ENCODE results near the gene ADARB1.

ADARB1 gene

DNA sequence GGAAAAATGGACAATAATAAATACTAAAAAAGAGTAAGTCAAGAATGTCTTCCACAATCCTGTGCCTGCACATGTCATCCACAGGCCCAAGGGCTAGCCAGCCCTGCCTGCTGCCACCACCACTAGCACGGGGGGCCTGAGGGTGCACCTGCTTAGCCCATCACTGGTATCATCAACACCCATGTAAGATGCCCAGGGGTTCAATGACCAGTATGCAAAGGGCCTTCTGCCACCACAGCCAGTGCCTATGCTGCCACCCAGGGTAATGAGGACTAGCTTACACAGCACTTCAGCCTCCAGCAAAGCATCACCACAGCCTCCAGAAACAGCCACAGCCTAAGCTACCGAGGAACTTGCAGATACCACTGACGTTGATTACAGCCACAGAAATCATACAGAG is 167.0 kb downstream of the ADARB1 start:
- no peak for DNase-seq

- DNase-seq, result no peak
Observed at GRCh38 chr21:45243603-45244002, 169.2 kb downstream of the ADARB1 start.

- DNase-seq, result no peak
Observed at GRCh38 chr21:45244799-45245340, 170.5 kb downstream of the ADARB1 start.

GRCh38 chr21:45246386-45247320 is 172.3 kb downstream of the ADARB1 start:
- DNase-seq, result no peak

DNA sequence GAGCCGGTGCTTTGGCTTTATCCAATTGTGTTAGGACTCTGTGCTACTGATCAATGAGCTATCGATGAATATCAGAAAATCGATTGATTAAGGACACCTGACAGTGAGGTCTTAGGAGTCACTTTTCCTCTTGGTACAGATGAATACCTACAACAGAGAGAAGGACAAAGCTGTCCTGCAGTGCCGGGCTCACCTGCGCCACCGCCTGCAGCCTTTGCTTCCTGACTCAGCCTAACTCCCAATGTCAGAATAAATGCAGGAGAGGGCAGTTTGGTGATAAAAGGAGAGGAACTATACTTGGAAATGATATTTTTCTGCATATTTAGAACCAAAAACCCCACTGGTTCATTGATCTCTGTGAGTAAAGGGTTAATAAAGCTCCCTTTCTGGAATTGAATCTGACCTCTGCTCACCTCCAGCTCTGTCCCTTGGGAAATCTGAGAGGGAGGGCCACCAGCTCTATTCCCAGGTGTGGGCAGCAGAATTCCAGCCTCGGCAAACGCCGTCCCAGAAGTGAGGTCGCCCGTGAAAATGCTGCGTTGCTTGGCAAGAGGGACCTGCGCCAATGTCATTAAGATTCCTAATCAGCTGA is 174.0 kb downstream of the ADARB1 start:
- no peak for DNase-seq

GRCh38 chr21:45248893-45249381 is 174.6 kb downstream of the ADARB1 start:
- DNase-seq, result peak; percentile 55

- DNase-seq, result no peak
Observed at GRCh38 chr21:45249626-45250025, 175.2 kb downstream of the ADARB1 start.

GRCh38 chr21:45250272-45250671 is 175.9 kb downstream of the ADARB1 start:
- DNase-seq, result no peak

DNA sequence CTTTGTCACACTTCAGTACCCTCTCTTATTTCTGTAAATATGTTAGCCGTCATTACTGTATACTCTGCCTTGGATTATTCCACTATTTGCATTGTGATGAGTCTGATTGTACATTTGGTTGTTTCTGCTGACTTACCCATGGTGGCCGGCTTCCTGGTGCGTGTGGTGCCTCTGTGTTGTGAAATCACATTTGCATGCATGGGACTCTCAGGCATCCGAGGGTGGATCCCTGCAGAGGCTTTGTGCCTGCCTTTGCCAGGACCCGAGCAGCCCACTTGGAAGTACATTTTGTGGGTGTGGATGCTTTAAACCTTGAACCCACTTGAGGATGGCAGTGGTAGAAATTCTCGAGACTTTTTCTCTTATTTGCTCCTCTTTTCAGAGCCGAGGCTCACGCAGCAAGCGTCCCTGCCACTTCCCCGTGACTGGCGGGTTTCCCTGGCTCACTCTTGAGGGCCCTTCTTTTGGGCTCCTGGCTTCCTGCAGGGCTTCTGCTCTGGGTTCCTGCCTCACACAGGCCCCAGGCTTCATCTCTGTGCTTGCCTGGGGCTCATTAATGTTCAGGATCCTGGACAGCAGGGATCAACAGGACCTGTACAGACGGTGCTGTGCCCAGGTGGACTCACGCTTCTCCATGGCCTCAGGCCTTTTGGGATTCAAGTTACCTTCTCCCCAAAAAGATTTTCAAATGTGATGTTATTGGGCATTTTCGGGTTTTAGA is 176.7 kb downstream of the ADARB1 start:
- no peak for DNase-seq

DNA sequence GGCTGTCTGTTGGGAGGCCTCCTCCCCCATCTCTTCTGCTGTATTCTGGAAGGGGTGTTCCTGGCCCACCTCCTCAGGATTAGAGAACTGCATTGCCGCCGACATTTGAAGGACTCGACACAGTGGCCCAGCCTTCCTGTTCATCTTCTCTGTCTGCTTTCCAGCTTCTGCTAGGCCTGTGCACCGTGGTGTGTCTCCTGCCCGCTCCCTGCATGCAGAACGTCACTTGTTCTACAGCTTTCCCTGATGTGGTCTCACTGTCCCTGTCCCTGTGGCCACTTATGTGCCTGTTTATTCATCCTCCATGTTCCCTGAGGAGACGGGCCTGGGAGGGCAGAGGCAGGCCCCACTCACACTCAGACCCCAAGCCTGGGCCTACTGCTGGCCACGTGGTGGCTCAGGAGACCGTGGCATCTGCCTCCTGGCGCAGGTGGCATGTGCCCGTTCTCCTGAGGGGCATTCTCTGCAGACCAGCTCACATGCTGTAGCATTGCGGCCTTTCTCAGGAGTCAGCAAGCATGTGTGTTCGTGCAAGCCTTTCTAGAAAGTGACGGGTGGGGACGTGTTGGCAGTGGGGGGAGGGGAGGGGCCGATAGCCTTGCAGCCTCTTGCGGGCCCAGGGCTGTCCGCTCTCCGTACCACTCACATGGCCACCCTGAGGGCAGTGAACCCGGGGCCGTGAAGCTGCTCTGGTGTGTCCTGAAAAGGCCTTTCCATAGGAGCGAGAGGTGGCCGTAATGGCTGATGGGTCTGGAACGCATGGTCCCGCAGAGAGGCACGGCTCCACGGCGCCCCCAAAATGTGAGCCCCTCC is 177.5 kb downstream of the ADARB1 start:
- no peak for DNase-seq

GRCh38 chr21:45252448-45252925 is 178.1 kb downstream of the ADARB1 start:
- no peak for DNase-seq

DNA sequence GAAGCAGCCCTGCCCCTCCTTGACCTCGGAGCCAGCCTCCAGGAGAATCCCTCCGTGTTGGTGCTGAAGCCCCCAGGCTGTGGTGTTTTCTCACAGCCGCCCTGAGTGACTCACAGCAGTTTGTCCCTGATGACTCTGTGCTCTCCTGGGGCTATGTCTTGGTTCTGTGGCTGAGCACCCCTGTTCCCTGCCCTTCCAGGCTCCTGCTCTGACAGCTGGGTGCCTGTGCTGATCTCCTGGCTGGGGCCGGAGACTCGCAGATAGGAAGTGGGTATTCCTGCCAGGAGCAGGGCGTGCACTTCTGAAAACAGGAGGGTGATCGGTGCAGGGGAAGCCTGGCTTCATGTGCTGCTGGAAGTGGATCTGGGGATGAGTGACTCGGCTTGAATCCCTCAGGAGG is 178.8 kb downstream of the ADARB1 start:
- no peak for DNase-seq

- no peak for DNase-seq
Observed at GRCh38 chr21:45253633-45254459, 179.5 kb downstream of the ADARB1 start.

DNA sequence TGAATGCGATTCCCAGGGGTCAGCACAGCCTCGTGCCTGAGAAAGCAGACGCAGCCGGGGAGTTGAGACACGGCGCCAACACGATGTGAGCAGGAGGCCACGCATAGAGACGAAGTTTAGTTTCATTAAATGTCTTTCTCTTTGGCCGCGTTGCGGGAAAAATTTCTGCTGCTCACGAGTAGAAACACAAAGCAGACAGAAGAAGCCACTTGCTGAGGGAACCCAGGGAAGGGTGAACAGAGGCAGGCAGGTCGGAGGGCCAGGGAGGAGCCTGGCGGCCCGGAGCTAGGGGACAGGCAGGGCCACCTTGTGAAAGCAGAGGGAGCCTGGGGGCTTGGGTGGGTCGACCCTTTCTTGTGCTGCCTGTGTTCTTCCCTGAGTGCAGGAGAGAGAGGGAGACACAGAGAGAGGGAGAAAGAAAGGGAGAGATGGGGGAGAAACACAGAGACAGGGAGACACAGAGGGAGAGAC is 180.1 kb downstream of the ADARB1 start:
- no peak for DNase-seq

DNA sequence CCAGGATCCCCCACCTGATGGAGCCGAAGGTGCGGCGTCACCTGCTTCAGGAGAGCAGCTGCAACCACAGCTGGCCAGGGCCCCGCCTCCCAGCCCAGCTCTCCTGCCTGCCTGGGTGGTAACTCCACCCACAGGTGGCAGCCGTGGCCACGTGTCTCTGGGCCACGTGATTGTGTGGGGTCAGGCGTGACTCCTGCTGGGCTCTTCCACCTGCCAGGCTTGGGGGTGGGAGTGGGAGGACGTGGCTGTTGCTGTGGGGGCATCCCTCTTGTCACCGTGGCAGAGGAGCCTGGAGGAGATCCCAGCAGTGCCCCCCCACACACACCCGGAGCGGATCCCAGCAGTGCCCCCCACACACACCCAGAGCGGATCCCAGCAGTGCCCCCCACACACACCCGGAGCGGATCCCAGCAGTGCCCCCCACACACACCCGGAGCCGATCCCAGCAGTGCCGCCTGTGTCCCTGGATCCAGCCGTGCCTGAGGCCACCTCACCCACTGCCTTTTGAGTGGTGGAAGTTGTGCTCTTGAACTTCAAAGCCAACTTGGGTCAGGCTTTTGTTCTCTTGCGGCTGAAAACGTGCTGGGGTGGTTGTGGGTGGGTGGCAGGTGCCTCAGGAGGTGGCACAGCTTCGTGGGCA is 181.1 kb downstream of the ADARB1 start:
- no peak for DNase-seq

DNA sequence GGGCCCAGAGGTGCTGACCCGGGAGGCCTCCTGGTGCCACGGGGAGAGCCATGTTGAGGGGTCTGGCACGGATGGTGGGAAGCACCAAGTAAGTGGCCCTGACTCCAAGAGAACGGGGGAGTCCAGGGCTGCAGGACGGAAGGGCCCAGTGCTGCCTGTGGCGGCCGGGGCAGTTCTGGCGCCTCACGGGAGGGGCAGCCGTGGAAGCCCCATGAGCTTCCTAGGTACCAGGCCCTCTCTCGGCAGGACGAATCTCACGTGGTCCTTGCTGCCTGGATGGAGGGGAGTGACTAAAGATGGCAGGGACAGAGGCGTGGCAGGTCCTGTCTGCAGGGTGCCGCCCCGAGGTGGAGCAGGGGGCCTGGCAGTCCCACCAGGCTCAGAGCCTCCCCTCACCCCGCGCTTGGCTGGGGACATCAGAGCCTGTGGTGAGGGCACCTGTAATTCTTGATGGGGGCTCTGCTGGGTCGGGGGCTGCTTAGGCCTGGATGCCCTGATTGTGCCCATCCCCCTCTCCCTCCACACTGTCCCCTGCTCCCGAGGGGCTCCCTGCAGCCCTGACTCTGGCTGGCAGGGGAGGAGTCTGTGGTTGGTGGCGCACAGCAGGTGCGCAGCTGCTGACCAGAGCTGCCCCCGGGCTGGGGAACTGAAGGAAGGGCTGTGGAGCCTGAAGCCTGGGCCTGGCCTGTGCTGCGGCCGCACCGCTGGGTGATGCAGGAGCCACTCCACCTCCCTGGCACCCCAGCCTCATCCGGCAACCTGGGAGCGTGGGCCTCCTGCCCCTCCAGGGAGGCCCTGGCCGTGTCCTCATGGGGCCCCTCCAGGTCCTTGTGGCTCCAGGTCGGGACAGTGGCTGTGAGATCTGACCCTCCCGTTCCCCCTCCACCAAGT is 181.9 kb downstream of the ADARB1 start:
- DNase-seq, result no peak

- DNase-seq, result no peak
Observed at GRCh38 chr21:45256912-45257672, 182.7 kb downstream of the ADARB1 start.

DNA sequence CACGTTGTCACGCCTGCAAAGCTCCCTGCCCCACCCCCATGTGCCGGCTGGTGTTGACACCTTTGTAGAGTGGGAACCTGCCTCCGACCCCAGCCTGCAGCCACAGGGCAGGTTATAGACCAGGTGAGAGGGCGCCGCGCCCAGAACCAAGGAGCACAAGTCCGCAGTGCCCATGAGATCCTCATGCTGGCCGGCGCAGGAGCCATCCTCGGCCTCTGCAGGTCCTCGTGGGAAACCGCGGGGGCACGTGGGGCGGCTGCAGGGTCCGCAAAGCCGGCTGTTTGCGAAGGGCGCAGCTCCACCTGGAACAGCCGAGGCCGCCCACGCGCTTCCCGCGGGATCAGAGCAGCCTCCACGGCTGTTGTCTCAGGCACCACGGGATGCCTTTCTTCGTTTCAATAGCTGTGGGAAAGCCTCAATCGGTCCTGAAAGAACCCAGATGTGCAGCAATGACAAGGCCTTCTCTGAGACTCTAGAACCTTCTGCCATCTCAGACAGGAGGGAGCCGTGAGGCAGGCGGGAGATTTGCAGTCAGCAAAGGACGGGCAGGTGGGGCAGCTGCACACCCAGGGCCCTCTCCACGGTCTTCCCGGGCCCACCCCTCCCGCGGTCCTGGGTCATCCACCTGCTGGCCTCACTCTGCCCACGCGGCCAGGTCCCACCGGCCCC is 183.4 kb downstream of the ADARB1 start:
- DNase-seq, result no peak
